ENCODE measurements around the gene REP15. TPM values are rescaled to one million over a fixed set of nuclear protein-coding genes. Genes with fewer than 3 reads are reported as not detected.

The REP15 gene
- total RNA-seq, 2 experiments from 2014 or later = not detected

- DNase-seq (no peak), ATAC-seq (no peak)
- TF ChIP-seq, protein P1, sequence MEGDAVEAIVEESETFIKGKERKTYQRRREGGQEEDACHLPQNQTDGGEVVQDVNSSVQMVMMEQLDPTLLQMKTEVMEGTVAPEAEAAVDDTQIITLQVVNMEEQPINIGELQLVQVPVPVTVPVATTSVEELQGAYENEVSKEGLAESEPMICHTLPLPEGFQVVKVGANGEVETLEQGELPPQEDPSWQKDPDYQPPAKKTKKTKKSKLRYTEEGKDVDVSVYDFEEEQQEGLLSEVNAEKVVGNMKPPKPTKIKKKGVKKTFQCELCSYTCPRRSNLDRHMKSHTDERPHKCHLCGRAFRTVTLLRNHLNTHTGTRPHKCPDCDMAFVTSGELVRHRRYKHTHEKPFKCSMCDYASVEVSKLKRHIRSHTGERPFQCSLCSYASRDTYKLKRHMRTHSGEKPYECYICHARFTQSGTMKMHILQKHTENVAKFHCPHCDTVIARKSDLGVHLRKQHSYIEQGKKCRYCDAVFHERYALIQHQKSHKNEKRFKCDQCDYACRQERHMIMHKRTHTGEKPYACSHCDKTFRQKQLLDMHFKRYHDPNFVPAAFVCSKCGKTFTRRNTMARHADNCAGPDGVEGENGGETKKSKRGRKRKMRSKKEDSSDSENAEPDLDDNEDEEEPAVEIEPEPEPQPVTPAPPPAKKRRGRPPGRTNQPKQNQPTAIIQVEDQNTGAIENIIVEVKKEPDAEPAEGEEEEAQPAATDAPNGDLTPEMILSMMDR (IDR thresholded peaks at IDR 0.05) = no peak
- Mint-ChIP-seq H3K4me3 (no peak overlapping the region), H3K27me3 (peaks cover under 1% of the 10 kb centered on the region), H3K4me1 (ENCODE audit: low read depth) (peaks cover 2% of the 10 kb centered on the region), H3K9me3 (no peaks in the 10 kb centered on the region), H3K27ac (no peak overlapping the region), H3K36me3 (ENCODE audit: low read depth) (no peaks in the 10 kb centered on the region)
- CTCF ChIA-PET = no interaction called here
- POLR2A ChIA-PET = no interaction called here
- intact Hi-C loops (cut with micrococcal nuclease) = no loop called here
Observed at GRCh38 chr12:27657296-27657695, 39.0 kb upstream of the REP15 start.

DNA sequence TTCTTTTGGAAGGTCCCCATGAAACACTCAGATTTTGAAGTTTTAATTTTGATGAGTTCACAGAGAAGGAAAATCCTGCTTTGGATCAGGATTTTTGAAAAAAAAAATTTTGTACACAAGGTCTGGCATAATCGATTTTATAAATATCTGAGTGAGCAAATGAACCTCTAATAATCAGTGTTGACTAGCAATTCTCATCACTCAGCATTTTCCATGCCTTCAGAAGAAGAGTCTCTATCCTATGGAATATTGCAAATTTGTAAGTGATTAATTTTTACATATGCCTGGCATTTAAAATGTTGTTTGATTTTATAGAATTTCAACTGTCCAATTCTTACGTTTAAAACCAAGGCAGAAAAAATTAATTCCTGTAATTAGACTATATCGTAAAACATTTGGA lies 30.5 kb upstream of the REP15 start:
- ChIA-PET CTCF (no interaction called here), POLR2A (no interaction called here)
- no peaks in the 10 kb centered on the region for H3K9me3 Mint-ChIP-seq
- peaks cover 1% of the 10 kb centered on the region for H3K27me3 Mint-ChIP-seq
- H3K4me1 Mint-ChIP-seq (ENCODE audit: low read depth) = no peaks in the 10 kb centered on the region
- intact Hi-C loops (cut with micrococcal nuclease) = no loop called here
- no peaks in the 10 kb centered on the region for H3K36me3 Mint-ChIP-seq (ENCODE audit: low read depth)
- no peak overlapping the region for H3K27ac Mint-ChIP-seq
- H3K4me3 Mint-ChIP-seq = no peak overlapping the region
- no peak for ATAC-seq
- TF ChIP-seq, protein P1 (IDR thresholded peaks at IDR 0.05) = no peak
- DNase-seq = no peak

DNA sequence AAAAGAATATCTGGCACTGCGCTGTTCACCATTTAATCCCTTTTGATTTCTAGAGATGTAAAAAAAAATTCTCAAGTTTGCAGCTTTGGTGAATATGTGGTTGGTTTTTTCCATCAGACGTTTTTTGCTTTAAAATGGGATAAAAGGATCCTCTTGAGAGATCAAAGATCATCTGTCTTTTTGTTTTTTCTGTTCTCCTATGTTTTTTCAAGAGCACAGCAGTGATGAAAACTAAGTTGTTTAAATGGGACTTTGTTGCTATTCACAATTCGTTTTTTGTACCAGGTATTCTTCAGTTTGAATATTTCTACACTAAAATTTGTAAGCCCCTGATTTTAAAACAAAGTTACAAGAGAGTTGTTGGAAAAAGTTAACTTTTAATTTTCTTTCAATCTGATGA lies 29.7 kb upstream of the REP15 start:
- Mint-ChIP-seq H3K4me3 (no peak overlapping the region), H3K9me3 (no peaks in the 10 kb centered on the region), H3K27ac (no peak overlapping the region), H3K4me1 (ENCODE audit: low read depth) (no peaks in the 10 kb centered on the region), H3K27me3 (peaks cover 1% of the 10 kb centered on the region), H3K36me3 (ENCODE audit: low read depth) (no peaks in the 10 kb centered on the region)
- intact Hi-C loops (cut with micrococcal nuclease) = no loop called here
- ATAC-seq (no peak), DNase-seq (no peak)
- TF ChIP-seq, protein P1 (IDR thresholded peaks at IDR 0.05) = no peak
- ChIA-PET CTCF (interaction anchor here (1.2 kb wide), 1 partner anchor 16 kb away, joined by 4 read pairs; no protein-coding TSS in a partner anchor), POLR2A (no interaction called here)

GRCh38 chr12:27667540-27667939 lies 28.7 kb upstream of the REP15 start:
- H3K27ac Mint-ChIP-seq = no peak overlapping the region
- intact Hi-C loops (cut with micrococcal nuclease) = no loop called here
- DNase-seq (peak; percentile 7), ATAC-seq (no peak)
- no peaks in the 10 kb centered on the region for H3K9me3 Mint-ChIP-seq
- TF ChIP-seq, protein P1 (IDR thresholded peaks at IDR 0.05) = no peak
- peaks cover 1% of the 10 kb centered on the region for H3K27me3 Mint-ChIP-seq
- H3K4me3 Mint-ChIP-seq = no peak overlapping the region
- CTCF ChIA-PET = interaction anchor here (1.1 kb wide), 1 partner anchor 15 kb away, joined by 4 read pairs; no protein-coding TSS in a partner anchor
- H3K36me3 Mint-ChIP-seq (ENCODE audit: low read depth) = no peaks in the 10 kb centered on the region
- POLR2A ChIA-PET = no interaction called here
- H3K4me1 Mint-ChIP-seq (ENCODE audit: low read depth) = no peaks in the 10 kb centered on the region

GRCh38 chr12:27672051-27672450 lies 24.2 kb upstream of the REP15 start:
- DNase-seq (no peak), ATAC-seq (no peak)
- Mint-ChIP-seq H3K9me3 (no peaks in the 10 kb centered on the region), H3K4me1 (ENCODE audit: low read depth) (no peaks in the 10 kb centered on the region), H3K4me3 (no peak overlapping the region), H3K36me3 (ENCODE audit: low read depth) (no peaks in the 10 kb centered on the region), H3K27me3 (peaks cover 1% of the 10 kb centered on the region), H3K27ac (no peak overlapping the region)
- CTCF ChIA-PET = interaction anchor here (0.6 kb wide), 1 partner anchor 1094 kb away, joined by 3 read pairs; no protein-coding TSS in a partner anchor
- POLR2A ChIA-PET = interaction anchor here (1.2 kb wide), 1 partner anchor 987 kb away, joined by 4 read pairs; no protein-coding TSS in a partner anchor
- TF ChIP-seq, protein P1 (IDR thresholded peaks at IDR 0.05) = no peak
- intact Hi-C loops (cut with micrococcal nuclease) = no loop called here
